GM23338 (cell line): ENCODE results near the gene ATXN2. TPM values are rescaled to one million over a fixed set of nuclear protein-coding genes. Genes with fewer than 3 reads are reported as not detected.

Source experiments
- ATAC-seq: fragments of 200-7000 bp; cut with Tn5 transposase; 3 replicates; pipeline ENCODE4 v1.9.1; 2020
- DNase-seq: peaks from one replicate; pipeline ENCODE4 v3.0.0-alpha.2; 2015; ENCODE audit warnings: low spot score
- H2AFZ ChIP-seq: fragments of 200-600 bp; sonication (generic); 2 replicates; pipeline ENCODE4 v1.8.0; 2016; ENCODE audit warnings: antibody characterized with exemption, mild to moderate bottlenecking, moderate library complexity
- H3F3A ChIP-seq: fragments of 200-600 bp; sonication (generic); replicated peaks from 2 replicates; pipeline ENCODE4 v1.8.0; 2017; ENCODE audit warnings: antibody characterized with exemption, mixed run types, low read depth
- H3K27ac ChIP-seq: fragments of 200-600 bp; sonication (generic); 2 replicates; pipeline ENCODE4 v1.6.1; 2016; ENCODE audit warnings: low read depth
- H3K27me3 ChIP-seq: fragments of 200-600 bp; sonication (generic); 2 replicates; pipeline ENCODE4 v1.8.0; 2016; ENCODE audit warnings: mild to moderate bottlenecking, mixed run types, moderate library complexity; ENCODE audit not compliant: insufficient read depth
- H3K36me3 ChIP-seq: fragments of 200-600 bp; sonication (generic); 2 replicates; pipeline ENCODE4 v1.8.0; 2016; ENCODE audit warnings: mild to moderate bottlenecking; ENCODE audit not compliant: insufficient read depth
- H3K4me1 ChIP-seq: fragments of 200-600 bp; sonication (generic); 2 replicates; pipeline ENCODE4 v1.8.0; 2016; ENCODE audit warnings: mild to moderate bottlenecking, moderate library complexity; ENCODE audit not compliant: insufficient read depth
- H3K4me2 ChIP-seq: fragments of 200-600 bp; sonication (generic); 2 replicates; pipeline ENCODE4 v1.7.1; 2017; ENCODE audit warnings: mixed run types
- H3K4me3 ChIP-seq: fragments of 200-600 bp; sonication (generic); 2 replicates; pipeline ENCODE4 v1.6.1; 2016; ENCODE audit warnings: mixed run types
- H3K79me2 ChIP-seq: fragments of 200-600 bp; sonication (generic); replicated peaks from 2 replicates; pipeline ENCODE4 v1.8.0; 2017; ENCODE audit warnings: mild to moderate bottlenecking; ENCODE audit not compliant: insufficient read depth
- H3K9me2 ChIP-seq: fragments of 200-600 bp; sonication (generic); 2 replicates; pipeline ENCODE4 v1.8.0; 2017; ENCODE audit not compliant: insufficient read depth
- H4K20me1 ChIP-seq: fragments of 200-600 bp; sonication (generic); replicated peaks from 2 replicates; pipeline ENCODE4 v1.8.0; 2017; ENCODE audit warnings: mild to moderate bottlenecking; ENCODE audit not compliant: insufficient read depth
- H3K27ac Mint-ChIP-seq: 2 replicates; pipeline ENCODE4 v1.8.0; 2020; ENCODE audit warnings: inconsistent platforms, mild to moderate bottlenecking, moderate library complexity, mixed read lengths
- H3K27me3 Mint-ChIP-seq: 3 replicates; pipeline ENCODE4 v1.8.0; 2022; ENCODE audit warnings: low read depth, mild to moderate bottlenecking, moderate library complexity, mixed read lengths, inconsistent platforms; ENCODE audit not compliant: insufficient read depth, poor library complexity
- H3K36me3 Mint-ChIP-seq: 3 replicates; pipeline ENCODE4 v1.8.0; 2021; ENCODE audit warnings: low read depth, mild to moderate bottlenecking, inconsistent platforms, moderate library complexity, mixed read lengths
- H3K4me1 Mint-ChIP-seq: 3 replicates; pipeline ENCODE4 v1.8.0; 2020; ENCODE audit warnings: mild to moderate bottlenecking, inconsistent platforms, mixed read lengths
- H3K4me3 Mint-ChIP-seq: 3 replicates; pipeline ENCODE4 v1.8.0; 2021; ENCODE audit warnings: moderate library complexity, mild to moderate bottlenecking, inconsistent platforms, mixed read lengths
- H3K9me3 Mint-ChIP-seq: 3 replicates; pipeline ENCODE4 v1.8.0; 2020; ENCODE audit warnings: moderate library complexity, mild to moderate bottlenecking, inconsistent platforms, mixed read lengths
- CREB1 ChIP-seq: fragments of 250-450 bp; sonication (Bioruptor Pico); IDR thresholded peaks from 2 replicates; pipeline ENCODE4 v1.5.0; 2020; ENCODE audit warnings: low read depth, mild to moderate bottlenecking, moderate library complexity
- CTCF ChIP-seq, 2 experiments: fragments of 200-600 bp in 1 of 2; sonication (generic) in 1 of 2; conservative IDR thresholded peaks; 2 replicates each; pipeline versions ENCODE4 v1.5.1 to v1.6.1; 2016 to 2017; ENCODE audit warnings: antibody characterized with exemption in 2 of 2, low read depth in 2 of 2, mild to moderate bottlenecking in 2 of 2, moderate library complexity in 1 of 2
- EZH2phosphoT487 ChIP-seq: fragments of 200-600 bp; sonication (generic); IDR thresholded peaks from one replicate; pipeline ENCODE4 v1.8.1; 2018; ENCODE audit warnings: antibody characterized with exemption; ENCODE audit not compliant: unreplicated experiment
- JUNB ChIP-seq: IDR thresholded peaks from one replicate; pipeline ENCODE4 v1.6.1; 2016; ENCODE audit warnings: antibody characterized with exemption; ENCODE audit not compliant: unreplicated experiment
- NANOG ChIP-seq: IDR thresholded peaks from 2 replicates; pipeline ENCODE4 v1.6.1; 2016; ENCODE audit warnings: antibody characterized with exemption, borderline replicate concordance
- POLR2AphosphoS5 ChIP-seq: IDR thresholded peaks from 2 replicates; pipeline ENCODE4 v1.6.1; 2016; ENCODE audit warnings: antibody characterized with exemption, low read depth
- STAT1 ChIP-seq: IDR thresholded peaks from one replicate; pipeline ENCODE4 v1.6.1; 2016; ENCODE audit warnings: antibody characterized with exemption; ENCODE audit not compliant: unreplicated experiment
- ZNF114 ChIP-seq: fragments of 250-450 bp; sonication (Bioruptor Pico); IDR thresholded peaks from 2 replicates; pipeline ENCODE4 v1.5.0; 2020; ENCODE audit warnings: mild to moderate bottlenecking, moderate library complexity
- ZNF331 ChIP-seq: fragments of 250-450 bp; sonication (Bioruptor Pico); IDR thresholded peaks from 2 replicates; pipeline ENCODE4 v1.5.0; 2020; ENCODE audit warnings: low read depth, mild to moderate bottlenecking, moderate library complexity
- polyA plus RNA-seq: library from polyadenylated mRNA; unstranded; fragments of >200 nt; fragmentation: Nextera tagmentation; extraction: Ambion mirVana; gene quantifications from 2 replicates; pipeline ENCODE4 v1.2.1, GENCODE V29; 2016
- total RNA-seq: library from RNA; depleted of rRNA; stranded (reverse); fragments of >200 nt; shearing (Covaris generic); gene quantifications from 2 replicates; pipeline ENCODE4 v1.2.3, GENCODE V29; 2014
- TF ChIP-seq, protein P1 (sequence below): fragments of 250-450 bp; sonication (Bioruptor Pico); IDR thresholded peaks from 2 replicates; pipeline ENCODE4 v1.5.0; 2020; ENCODE audit warnings: mild to moderate bottlenecking, moderate library complexity
- TF ChIP-seq, protein P2 (sequence below): IDR thresholded peaks from 2 replicates; pipeline ENCODE4 v1.6.1; 2016; ENCODE audit warnings: antibody characterized with exemption

The ATXN2 gene
- total and polyA plus RNA-seq, 2 experiments from 2014 or later: 44.8 to 59.5 TPM

GRCh38 chr12:111590552-111590951 lies 8.6 kb downstream of the ATXN2 start:
- Histone ChIP-seq H2AFZ (no peak overlapping the region), H3K4me3 (no peak overlapping the region), H3K27me3 (no peaks in the 10 kb centered on the region), H4K20me1 (peaks cover 51% of the 10 kb centered on the region), H3K27ac (no peak overlapping the region), H3K4me2 (no peak overlapping the region), H3F3A (no peaks in the 10 kb centered on the region), H3K4me1 (peaks cover 13% of the 10 kb centered on the region), H3K79me2 (peaks cover 100% of the 10 kb centered on the region), H3K36me3 (no peaks in the 10 kb centered on the region), H3K9me2 (no peaks in the 10 kb centered on the region)
- ATAC-seq (no peak), DNase-seq (no peak)
- no peaks in the 10 kb centered on the region for H3K36me3 Mint-ChIP-seq
- no peaks in the 10 kb centered on the region; the same call in 2 of the 3 replicates for H3K9me3 Mint-ChIP-seq
- no peak overlapping the region for H3K27ac Mint-ChIP-seq
- TF ChIP-seq EZH2phosphoT487 (no peak), CREB1 (CRISPR knock-in tag) (no peak)
- H3K4me3 Mint-ChIP-seq: no peak overlapping the region
- peaks cover 2% of the 10 kb centered on the region for H3K27me3 Mint-ChIP-seq
- peaks cover 15% of the 10 kb centered on the region for H3K4me1 Mint-ChIP-seq

DNA sequence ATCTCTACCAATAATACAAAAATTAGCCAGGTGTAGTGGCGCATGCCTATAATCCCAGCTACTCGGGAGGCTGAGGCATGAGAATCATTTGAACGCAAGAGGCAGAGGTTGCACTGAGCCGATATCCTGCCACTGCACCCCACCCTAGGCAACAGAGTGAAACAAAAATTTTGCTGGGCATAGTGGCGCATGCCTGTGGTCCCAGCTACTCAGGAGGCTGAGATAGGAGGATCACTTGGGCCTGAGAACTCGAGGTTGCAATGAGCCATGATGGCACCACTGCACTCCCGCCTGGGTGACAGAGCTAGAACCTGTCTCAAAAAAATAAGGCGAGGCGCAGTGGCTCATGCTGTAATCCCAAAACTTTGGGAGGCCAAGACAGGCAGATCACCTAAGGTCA lies 9.5 kb downstream of the ATXN2 start:
- ATAC-seq (no peak), DNase-seq (no peak)
- no peaks in the 10 kb centered on the region for H3K36me3 ChIP-seq
- H3K9me3 Mint-ChIP-seq: no peaks in the 10 kb centered on the region; the same call in 2 of the 3 replicates
- no peak overlapping the region for H3K4me3 ChIP-seq
- H3K4me2 ChIP-seq: no peak overlapping the region
- peaks cover 2% of the 10 kb centered on the region for H3K27me3 Mint-ChIP-seq
- no peaks in the 10 kb centered on the region for H3K36me3 Mint-ChIP-seq
- no peaks in the 10 kb centered on the region for H3K27me3 ChIP-seq
- H3K27ac ChIP-seq: no peak overlapping the region; the same call in 1 of the 2 replicates
- H3K27ac Mint-ChIP-seq: no peak overlapping the region
- H3K9me2 ChIP-seq: no peaks in the 10 kb centered on the region
- peaks cover 5% of the 10 kb centered on the region; the same call in 1 of the 2 replicates for H3K4me1 ChIP-seq
- H3K4me1 Mint-ChIP-seq: peaks cover 6% of the 10 kb centered on the region; the same call in 2 of the 3 replicates
- H3K4me3 Mint-ChIP-seq: no peak overlapping the region
- H4K20me1 ChIP-seq: peaks cover 53% of the 10 kb centered on the region
- H2AFZ ChIP-seq: no peak overlapping the region
- H3F3A ChIP-seq: no peaks in the 10 kb centered on the region
- peaks cover 100% of the 10 kb centered on the region for H3K79me2 ChIP-seq
- TF ChIP-seq, protein P1, sequence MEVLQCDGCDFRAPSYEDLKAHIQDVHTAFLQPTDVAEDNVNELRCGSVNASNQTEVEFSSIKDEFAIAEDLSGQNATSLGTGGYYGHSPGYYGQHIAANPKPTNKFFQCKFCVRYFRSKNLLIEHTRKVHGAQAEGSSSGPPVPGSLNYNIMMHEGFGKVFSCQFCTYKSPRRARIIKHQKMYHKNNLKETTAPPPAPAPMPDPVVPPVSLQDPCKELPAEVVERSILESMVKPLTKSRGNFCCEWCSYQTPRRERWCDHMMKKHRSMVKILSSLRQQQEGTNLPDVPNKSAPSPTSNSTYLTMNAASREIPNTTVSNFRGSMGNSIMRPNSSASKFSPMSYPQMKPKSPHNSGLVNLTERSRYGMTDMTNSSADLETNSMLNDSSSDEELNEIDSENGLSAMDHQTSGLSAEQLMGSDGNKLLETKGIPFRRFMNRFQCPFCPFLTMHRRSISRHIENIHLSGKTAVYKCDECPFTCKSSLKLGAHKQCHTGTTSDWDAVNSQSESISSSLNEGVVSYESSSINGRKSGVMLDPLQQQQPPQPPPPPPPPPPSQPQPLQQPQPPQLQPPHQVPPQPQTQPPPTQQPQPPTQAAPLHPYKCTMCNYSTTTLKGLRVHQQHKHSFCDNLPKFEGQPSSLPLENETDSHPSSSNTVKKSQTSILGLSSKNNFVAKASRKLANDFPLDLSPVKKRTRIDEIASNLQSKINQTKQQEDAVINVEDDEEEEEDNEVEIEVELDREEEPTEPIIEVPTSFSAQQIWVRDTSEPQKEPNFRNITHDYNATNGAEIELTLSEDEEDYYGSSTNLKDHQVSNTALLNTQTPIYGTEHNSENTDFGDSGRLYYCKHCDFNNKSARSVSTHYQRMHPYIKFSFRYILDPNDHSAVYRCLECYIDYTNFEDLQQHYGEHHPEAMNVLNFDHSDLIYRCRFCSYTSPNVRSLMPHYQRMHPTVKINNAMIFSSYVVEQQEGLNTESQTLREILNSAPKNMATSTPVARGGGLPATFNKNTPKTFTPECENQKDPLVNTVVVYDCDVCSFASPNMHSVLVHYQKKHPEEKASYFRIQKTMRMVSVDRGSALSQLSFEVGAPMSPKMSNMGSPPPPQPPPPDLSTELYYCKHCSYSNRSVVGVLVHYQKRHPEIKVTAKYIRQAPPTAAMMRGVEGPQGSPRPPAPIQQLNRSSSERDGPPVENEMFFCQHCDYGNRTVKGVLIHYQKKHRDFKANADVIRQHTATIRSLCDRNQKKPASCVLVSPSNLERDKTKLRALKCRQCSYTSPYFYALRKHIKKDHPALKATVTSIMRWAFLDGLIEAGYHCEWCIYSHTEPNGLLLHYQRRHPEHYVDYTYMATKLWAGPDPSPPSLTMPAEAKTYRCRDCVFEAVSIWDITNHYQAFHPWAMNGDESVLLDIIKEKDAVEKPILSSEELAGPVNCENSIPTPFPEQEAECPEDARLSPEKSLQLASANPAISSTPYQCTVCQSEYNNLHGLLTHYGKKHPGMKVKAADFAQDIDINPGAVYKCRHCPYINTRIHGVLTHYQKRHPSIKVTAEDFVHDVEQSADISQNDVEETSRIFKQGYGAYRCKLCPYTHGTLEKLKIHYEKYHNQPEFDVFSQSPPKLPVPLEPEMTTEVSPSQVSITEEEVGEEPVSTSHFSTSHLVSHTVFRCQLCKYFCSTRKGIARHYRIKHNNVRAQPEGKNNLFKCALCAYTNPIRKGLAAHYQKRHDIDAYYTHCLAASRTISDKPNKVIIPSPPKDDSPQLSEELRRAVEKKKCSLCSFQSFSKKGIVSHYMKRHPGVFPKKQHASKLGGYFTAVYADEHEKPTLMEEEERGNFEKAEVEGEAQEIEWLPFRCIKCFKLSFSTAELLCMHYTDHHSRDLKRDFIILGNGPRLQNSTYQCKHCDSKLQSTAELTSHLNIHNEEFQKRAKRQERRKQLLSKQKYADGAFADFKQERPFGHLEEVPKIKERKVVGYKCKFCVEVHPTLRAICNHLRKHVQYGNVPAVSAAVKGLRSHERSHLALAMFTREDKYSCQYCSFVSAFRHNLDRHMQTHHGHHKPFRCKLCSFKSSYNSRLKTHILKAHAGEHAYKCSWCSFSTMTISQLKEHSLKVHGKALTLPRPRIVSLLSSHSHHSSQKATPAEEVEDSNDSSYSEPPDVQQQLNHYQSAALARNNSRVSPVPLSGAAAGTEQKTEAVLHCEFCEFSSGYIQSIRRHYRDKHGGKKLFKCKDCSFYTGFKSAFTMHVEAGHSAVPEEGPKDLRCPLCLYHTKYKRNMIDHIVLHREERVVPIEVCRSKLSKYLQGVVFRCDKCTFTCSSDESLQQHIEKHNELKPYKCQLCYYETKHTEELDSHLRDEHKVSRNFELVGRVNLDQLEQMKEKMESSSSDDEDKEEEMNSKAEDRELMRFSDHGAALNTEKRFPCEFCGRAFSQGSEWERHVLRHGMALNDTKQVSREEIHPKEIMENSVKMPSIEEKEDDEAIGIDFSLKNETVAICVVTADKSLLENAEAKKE (CRISPR knock-in tag): no peak
- TF ChIP-seq JUNB (no peak), EZH2phosphoT487 (no peak), NANOG (no peak), POLR2AphosphoS5 (no peak), ZNF331 (CRISPR knock-in tag) (no peak), CTCF (conservative IDR thresholded peaks at IDR 0.05; ENCODE audit: low read depth in 2 of 2) (no peak), STAT1 (no peak), ZNF114 (CRISPR knock-in tag) (no peak), CREB1 (CRISPR knock-in tag) (no peak)
- TF ChIP-seq, protein P2, sequence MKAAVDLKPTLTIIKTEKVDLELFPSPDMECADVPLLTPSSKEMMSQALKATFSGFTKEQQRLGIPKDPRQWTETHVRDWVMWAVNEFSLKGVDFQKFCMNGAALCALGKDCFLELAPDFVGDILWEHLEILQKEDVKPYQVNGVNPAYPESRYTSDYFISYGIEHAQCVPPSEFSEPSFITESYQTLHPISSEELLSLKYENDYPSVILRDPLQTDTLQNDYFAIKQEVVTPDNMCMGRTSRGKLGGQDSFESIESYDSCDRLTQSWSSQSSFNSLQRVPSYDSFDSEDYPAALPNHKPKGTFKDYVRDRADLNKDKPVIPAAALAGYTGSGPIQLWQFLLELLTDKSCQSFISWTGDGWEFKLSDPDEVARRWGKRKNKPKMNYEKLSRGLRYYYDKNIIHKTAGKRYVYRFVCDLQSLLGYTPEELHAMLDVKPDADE: no peak
